Measurements from ENCODE around the gene PHACTR3. TPM values are rescaled to one million over a fixed set of nuclear protein-coding genes. Genes with fewer than 3 reads are reported as not detected.

Gene PHACTR3
- total RNA-seq, 4 donors from 2014 or later = 2.4 to 12.8 (median 9.7) TPM

DNA sequence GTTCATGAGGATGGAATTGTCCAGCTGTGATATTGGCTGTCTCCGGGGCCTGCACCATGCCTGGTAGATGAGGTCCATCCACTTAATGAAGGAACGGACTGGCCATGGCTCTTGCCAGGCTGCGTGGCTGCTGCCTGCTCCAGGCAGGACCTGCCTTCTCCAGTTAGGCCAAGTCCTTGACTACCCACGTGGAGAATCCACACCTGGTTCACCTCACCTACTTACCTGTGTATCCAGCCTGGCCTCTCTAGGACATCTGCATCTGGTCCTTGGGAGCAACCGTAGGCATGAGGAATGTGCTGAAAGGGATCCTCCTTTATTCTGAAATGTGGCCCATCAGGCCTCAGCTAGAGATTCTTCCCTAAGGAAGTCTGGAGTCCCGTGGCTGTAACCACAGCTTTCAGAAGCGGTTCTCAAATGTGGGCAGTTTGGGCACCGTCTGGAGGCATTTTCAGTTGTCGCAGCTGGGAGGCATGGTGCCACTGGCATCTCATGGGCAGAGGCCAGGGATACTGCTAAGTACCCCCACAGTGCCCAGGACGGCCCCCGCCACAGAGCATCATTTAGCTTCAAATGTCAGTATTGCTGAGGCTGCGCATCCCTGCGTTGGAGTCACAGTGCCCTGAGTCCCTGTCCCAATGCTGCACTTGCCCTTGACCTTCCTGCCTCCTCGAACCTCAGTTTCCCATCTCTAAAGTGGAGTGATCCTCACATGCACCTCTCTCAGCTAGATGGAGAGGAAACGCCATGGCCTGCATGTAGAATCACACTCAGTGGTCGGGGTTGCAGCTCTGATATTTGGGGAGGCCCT is 67.5 kb downstream of the PHACTR3 start:
- H3K27ac ChIP-seq = no peak overlapping the region
- H3K4me1 ChIP-seq = no peaks in the 10 kb centered on the region
- peaks cover 36% of the 10 kb centered on the region for H3K27me3 ChIP-seq
- no peaks in the 10 kb centered on the region for H3K9me3 ChIP-seq
- TF ChIP-seq POLR2AphosphoS5 (IDR thresholded peaks at IDR 0.05) = no peak
- TF ChIP-seq, protein P1, sequence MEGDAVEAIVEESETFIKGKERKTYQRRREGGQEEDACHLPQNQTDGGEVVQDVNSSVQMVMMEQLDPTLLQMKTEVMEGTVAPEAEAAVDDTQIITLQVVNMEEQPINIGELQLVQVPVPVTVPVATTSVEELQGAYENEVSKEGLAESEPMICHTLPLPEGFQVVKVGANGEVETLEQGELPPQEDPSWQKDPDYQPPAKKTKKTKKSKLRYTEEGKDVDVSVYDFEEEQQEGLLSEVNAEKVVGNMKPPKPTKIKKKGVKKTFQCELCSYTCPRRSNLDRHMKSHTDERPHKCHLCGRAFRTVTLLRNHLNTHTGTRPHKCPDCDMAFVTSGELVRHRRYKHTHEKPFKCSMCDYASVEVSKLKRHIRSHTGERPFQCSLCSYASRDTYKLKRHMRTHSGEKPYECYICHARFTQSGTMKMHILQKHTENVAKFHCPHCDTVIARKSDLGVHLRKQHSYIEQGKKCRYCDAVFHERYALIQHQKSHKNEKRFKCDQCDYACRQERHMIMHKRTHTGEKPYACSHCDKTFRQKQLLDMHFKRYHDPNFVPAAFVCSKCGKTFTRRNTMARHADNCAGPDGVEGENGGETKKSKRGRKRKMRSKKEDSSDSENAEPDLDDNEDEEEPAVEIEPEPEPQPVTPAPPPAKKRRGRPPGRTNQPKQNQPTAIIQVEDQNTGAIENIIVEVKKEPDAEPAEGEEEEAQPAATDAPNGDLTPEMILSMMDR (IDR thresholded peaks at IDR 0.05) = no peak
- 82% methylated on average over 11 of the region's 16 CpGs for WGBS
- DNase-seq (ENCODE audit: low spot score in 2 of 2) = no peak
- no peaks in the 10 kb centered on the region for H3K36me3 ChIP-seq
- no peak overlapping the region for H3K4me3 ChIP-seq

DNA sequence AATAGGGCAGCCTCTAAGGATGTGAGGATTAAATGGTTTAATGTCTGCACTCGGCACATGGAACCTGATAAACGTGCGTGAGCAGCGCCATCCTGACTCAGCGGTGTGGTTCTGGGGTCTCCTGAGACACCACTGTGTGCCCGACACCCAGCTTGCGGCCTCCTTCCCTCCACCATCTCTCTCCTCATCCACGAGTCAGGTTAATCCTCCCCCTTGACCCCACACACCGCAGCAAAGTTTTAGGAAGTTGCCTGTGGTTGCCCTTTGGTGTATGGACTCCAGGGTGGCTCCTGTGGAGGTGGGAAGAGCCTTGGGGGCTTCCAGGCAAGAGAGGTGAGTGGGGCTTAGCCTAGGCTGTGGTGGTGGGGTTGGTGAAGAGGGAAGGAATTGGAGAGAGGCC is 68.2 kb downstream of the PHACTR3 start:
- DNase-seq (ENCODE audit: low spot score in 2 of 2) = no peak
- 91% methylated on average over 8 of the region's 9 CpGs for WGBS
- H3K27ac ChIP-seq = no peak overlapping the region
- H3K4me1 ChIP-seq = no peaks in the 10 kb centered on the region
- H3K4me3 ChIP-seq = no peak overlapping the region
- H3K27me3 ChIP-seq = peaks cover 39% of the 10 kb centered on the region
- H3K9me3 ChIP-seq = no peaks in the 10 kb centered on the region
- no peaks in the 10 kb centered on the region for H3K36me3 ChIP-seq
- no peak for TF ChIP-seq POLR2A (IDR thresholded peaks at IDR 0.05)
- TF ChIP-seq POLR2AphosphoS5 (IDR thresholded peaks at IDR 0.05) = no peak
- TF ChIP-seq, protein P1 (IDR thresholded peaks at IDR 0.05) = no peak
- TF ChIP-seq EP300 (IDR thresholded peaks at IDR 0.05) = no peak

DNA sequence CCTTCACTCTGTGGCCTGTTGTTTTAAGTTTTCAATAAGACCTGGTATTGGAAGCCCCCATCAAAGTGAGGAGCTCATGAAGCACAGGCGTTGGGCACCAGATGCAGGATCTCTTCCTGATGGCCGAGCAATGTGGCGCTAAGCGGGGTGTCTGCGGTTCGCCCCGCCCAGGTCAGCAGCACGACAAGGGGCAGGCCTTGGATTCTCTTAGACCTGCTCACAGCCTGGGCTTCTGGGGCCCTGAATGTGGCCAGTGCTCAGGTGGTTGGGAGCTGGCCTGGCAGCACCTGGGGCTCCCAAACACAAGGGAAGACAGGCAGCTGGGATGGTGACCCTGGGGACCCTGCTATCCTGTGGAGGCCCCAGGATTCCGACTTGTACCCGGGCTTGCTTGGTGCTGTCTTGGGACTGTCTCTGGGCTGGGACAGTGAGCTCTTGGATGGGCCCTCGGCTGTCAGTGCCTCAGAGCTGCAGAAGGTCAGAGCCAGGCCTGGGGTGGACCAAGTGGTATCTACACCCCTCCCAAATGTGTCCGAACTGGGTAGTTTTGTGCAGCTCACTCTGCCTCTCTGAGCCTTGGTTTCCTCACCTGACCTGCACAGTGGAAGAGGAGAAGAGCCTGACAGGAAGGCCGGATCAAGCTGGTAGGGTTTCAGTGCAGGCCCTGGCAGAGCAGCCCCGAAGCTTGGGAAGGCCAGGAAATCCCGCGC is 69.1 kb downstream of the PHACTR3 start:
- Histone ChIP-seq H3K4me1 (no peaks in the 10 kb centered on the region), H3K9me3 (no peaks in the 10 kb centered on the region), H3K27ac (no peak overlapping the region), H3K4me3 (no peak overlapping the region), H3K36me3 (no peaks in the 10 kb centered on the region), H3K27me3 (peaks cover 47% of the 10 kb centered on the region)
- TF ChIP-seq POLR2AphosphoS5 (IDR thresholded peaks at IDR 0.05) (no peak), EP300 (IDR thresholded peaks at IDR 0.05) (no peak), POLR2A (IDR thresholded peaks at IDR 0.05) (no peak)
- TF ChIP-seq, protein P1 (IDR thresholded peaks at IDR 0.05) = no peak
- DNase-seq (ENCODE audit: low spot score in 2 of 2) = no peak
- 85% methylated on average over 13 of the region's 16 CpGs for WGBS

DNA sequence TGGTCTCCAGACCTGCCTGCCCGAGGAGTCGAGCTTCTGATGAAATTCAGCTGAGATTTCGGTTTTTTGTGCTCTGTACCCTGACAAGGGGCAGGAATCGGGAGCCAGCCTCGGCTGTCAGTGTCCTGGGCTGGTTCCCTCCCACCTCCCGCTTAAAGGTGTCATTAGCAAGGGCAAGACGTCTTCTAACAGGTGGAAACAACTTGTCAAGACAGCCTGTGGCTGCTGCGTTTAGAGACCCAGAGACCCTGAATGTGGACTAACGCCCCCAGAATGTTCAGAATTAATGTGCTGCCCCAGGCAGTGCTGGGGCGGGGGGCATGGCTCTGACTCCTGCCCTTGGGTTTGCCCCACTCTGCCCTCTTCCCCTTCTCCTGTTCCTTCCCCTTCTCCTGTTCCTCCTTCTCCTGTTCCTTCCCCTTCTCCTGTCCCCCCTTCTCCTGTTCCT is 69.7 kb downstream of the PHACTR3 start:
- no peak for DNase-seq (ENCODE audit: low spot score in 2 of 2)
- no peak overlapping the region for H3K27ac ChIP-seq
- peaks cover 53% of the 10 kb centered on the region for H3K27me3 ChIP-seq
- 50% methylated on average over 10 of the region's 10 CpGs for WGBS
- H3K9me3 ChIP-seq = no peaks in the 10 kb centered on the region
- TF ChIP-seq POLR2AphosphoS5 (IDR thresholded peaks at IDR 0.05) (no peak), POLR2A (IDR thresholded peaks at IDR 0.05) (no peak)
- TF ChIP-seq, protein P1 (IDR thresholded peaks at IDR 0.05) = no peak
- no peak overlapping the region for H3K4me3 ChIP-seq
- H3K4me1 ChIP-seq = no peaks in the 10 kb centered on the region
- no peaks in the 10 kb centered on the region for H3K36me3 ChIP-seq

DNA sequence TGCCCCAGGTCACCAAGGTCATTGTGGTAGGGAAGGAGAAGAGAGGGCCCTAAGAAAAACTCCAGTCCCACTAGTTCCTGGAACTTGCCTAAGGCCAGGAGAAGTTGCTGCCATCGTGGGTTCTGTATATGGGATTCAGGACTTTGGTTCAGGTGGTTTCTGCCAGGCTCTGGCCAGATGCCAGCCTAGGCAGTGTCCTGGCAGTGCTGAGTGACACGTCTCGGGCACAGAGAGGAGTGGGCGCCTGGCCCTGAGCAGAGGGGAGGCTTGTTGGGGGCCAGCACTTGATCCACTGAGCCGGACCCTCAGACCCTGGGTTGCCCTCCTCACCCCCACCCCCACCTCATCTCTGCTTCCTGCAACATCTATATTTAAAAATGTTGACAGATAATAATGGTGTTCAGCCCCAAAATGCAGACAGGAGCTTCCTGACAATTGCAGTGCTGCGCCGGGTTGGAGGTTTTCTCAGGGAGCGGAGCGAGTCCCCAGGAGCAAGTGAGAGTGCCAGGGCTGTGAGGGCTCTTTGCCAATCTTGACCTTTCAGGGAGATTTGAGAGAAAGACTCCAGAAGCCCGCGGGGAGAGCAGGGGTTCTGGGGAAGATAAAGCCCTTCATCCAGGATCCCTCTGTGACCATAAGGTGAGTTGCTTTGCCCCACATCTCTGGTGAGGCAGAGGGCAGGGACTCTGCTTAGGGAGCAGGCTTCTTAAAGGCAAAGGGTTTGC is 71.9 kb downstream of the PHACTR3 start:
- no peak overlapping the region for H3K27ac ChIP-seq
- no peak overlapping the region for H3K4me3 ChIP-seq
- TF ChIP-seq EP300 (IDR thresholded peaks at IDR 0.05) (no peak), POLR2A (IDR thresholded peaks at IDR 0.05) (no peak), POLR2AphosphoS5 (IDR thresholded peaks at IDR 0.05) (no peak)
- TF ChIP-seq, protein P1 (IDR thresholded peaks at IDR 0.05) = no peak
- H3K4me1 ChIP-seq = no peaks in the 10 kb centered on the region
- no peaks in the 10 kb centered on the region for H3K9me3 ChIP-seq
- H3K27me3 ChIP-seq = peaks cover 71% of the 10 kb centered on the region
- no peak for DNase-seq (ENCODE audit: low spot score in 2 of 2)
- 46% methylated on average over 11 of the region's 11 CpGs for WGBS
- no peaks in the 10 kb centered on the region for H3K36me3 ChIP-seq

All from suprapubic skin (tissue), 4 donors.